HepG2 (cell line): Measurements from ENCODE around the gene IKZF5. TPM values are rescaled to one million over a fixed set of nuclear protein-coding genes. Genes with fewer than 3 reads are reported as not detected.

Experiments
- ATAC-seq: fragments of 200-7000 bp; cut with Tn5 transposase; 3 replicates; pipeline ENCODE4 v1.9.1; 2020; ENCODE audit warnings: mild to moderate bottlenecking, moderate library complexity
- BruUV-seq: library from RNA; stranded (reverse); fragments of 400-500 nt; replicated peaks from 2 replicates; lab custom pipeline; 2021; lab: Mats Ljungman, UMichigan
- CTCF ChIA-PET: fragments of 300-600 bp; formaldehyde crosslinking; extraction: SDS; loops from one replicate; lab custom pipeline; 2021; ENCODE audit warnings: low total read pairs, inconsistent platforms, low intra/inter-chr PET ratio; lab: Yijun Ruan, JAX
- POLR2A ChIA-PET: fragments of 350-600 bp; sonication (Branson Sonifier 250); formaldehyde crosslinking; loops from one replicate; lab custom pipeline; 2020; ENCODE audit warnings: antibody characterized with exemption, inconsistent platforms; lab: Yijun Ruan, JAX
- DNase-seq: peaks from one replicate; pipeline ENCODE4 v3.0.0-alpha.2; 2015; ENCODE audit warnings: low spot score
- FAIRE-seq: peaks from 3 replicates; lab custom pipeline; 2011; peaks lifted over from hg19 to GRCh38; lab: Jason Lieb, UNC
- H2AFZ ChIP-seq: one replicate; pipeline ENCODE4 v1.6.1; 2011; ENCODE audit warnings: low read length, inconsistent platforms
- H3K27ac ChIP-seq: fragments of 300-600 bp; 3 replicates; pipeline ENCODE4 v1.8.0; 2011; ENCODE audit warnings: mixed run types, mild to moderate bottlenecking, mixed read lengths, low read length, inconsistent platforms; ENCODE audit not compliant: insufficient read depth; ENCODE audit errors: extremely low read length
- H3K27me3 ChIP-seq, 2 experiments: fragments of 200-600 bp in 1 of 2; 2 replicates in 1 of 2; 3 replicates in 1 of 2; pipeline versions ENCODE4 v1.6.0 to v1.8.0; 2011; ENCODE audit warnings: low read length in 2 of 2, mild to moderate bottlenecking in 2 of 2, moderate library complexity in 2 of 2, inconsistent platforms in 1 of 2; ENCODE audit not compliant: insufficient read depth in 2 of 2, control insufficient read depth in 1 of 2
- H3K36me3 ChIP-seq, 2 experiments: fragments of 200-600 bp in 1 of 2; replicated peaks in 1 of 2; 2 replicates in 1 of 2; 3 replicates in 1 of 2; pipeline versions ENCODE4 v1.5.1 to v1.8.0; 2011; ENCODE audit warnings: low read length in 2 of 2, inconsistent platforms in 1 of 2; ENCODE audit not compliant: insufficient read depth in 2 of 2, control insufficient read depth in 1 of 2
- H3K4me1 ChIP-seq: 2 replicates; pipeline ENCODE4 v1.5.1; 2012; ENCODE audit warnings: low read length, inconsistent platforms; ENCODE audit not compliant: insufficient read depth
- H3K4me2 ChIP-seq: 2 replicates; pipeline ENCODE4 v1.6.0; 2011; ENCODE audit warnings: low read depth, low read length, inconsistent platforms
- H3K4me3 ChIP-seq, 3 experiments: fragments of 200-600 bp in 1 of 3; sonication (generic), shearing (Covaris generic) in 1 of 3; replicated peaks in 1 of 3; 2 replicates each; pipeline ENCODE4 v1.5.1; 2011 to 2016; ENCODE audit warnings: low read length in 3 of 3, inconsistent platforms in 2 of 3, low read depth in 2 of 3, mild to moderate bottlenecking in 2 of 3, control low read depth in 1 of 3, mixed read lengths in 1 of 3; ENCODE audit not compliant: insufficient read depth in 1 of 3
- H3K79me2 ChIP-seq: one replicate; pipeline ENCODE4 v1.6.1; 2011; ENCODE audit warnings: low read length, inconsistent platforms; ENCODE audit not compliant: insufficient read depth
- H3K9ac ChIP-seq: 2 replicates; pipeline ENCODE4 v1.6.0; 2011; ENCODE audit warnings: mild to moderate bottlenecking, low read depth, low read length, inconsistent platforms; ENCODE audit not compliant: insufficient read depth
- H3K9me3 ChIP-seq: 2 replicates; pipeline ENCODE4 v1.5.1; 2012; ENCODE audit warnings: mild to moderate bottlenecking, low read length
- H4K20me1 ChIP-seq: 2 replicates; pipeline ENCODE4 v1.6.0; 2011; ENCODE audit warnings: inconsistent platforms, mild to moderate bottlenecking, low read length, moderate library complexity; ENCODE audit not compliant: insufficient read depth
- CENPX ChIP-seq: sonication (generic); formaldehyde crosslinking; IDR thresholded peaks from 2 replicates; pipeline ENCODE4 v1.9.0; 2021; ENCODE audit warnings: mild to moderate bottlenecking, missing genetic modification reagents, moderate library complexity
- MIER2 ChIP-seq: IDR thresholded peaks from 2 replicates; pipeline ENCODE4 v1.6.1; 2016; ENCODE audit warnings: missing biosample characterization, missing genetic modification reagents
- PHF5A ChIP-seq: IDR thresholded peaks from one replicate; pipeline ENCODE4 v1.6.1; 2018; ENCODE audit warnings: low read depth, missing genetic modification reagents; ENCODE audit not compliant: unreplicated experiment
- PTBP1 ChIP-seq: fragments of 200-400 bp; formaldehyde crosslinking; IDR thresholded peaks from 2 replicates; pipeline ENCODE4 v1.6.1; 2018; ENCODE audit warnings: low read length, low read depth; ENCODE audit not compliant: poor library complexity, severe bottlenecking
- SIX1 ChIP-seq: sonication (generic); formaldehyde crosslinking; IDR thresholded peaks from 2 replicates; pipeline ENCODE4 v1.4.0; 2020; ENCODE audit warnings: missing genetic modification reagents, borderline replicate concordance
- YEATS4 ChIP-seq: sonication (generic); formaldehyde crosslinking; IDR thresholded peaks from 2 replicates; pipeline ENCODE4 v1.4.0; 2020; ENCODE audit warnings: missing genetic modification reagents, borderline replicate concordance
- ZKSCAN5 ChIP-seq: sonication (generic); formaldehyde crosslinking; IDR thresholded peaks from 2 replicates; pipeline ENCODE4 v1.5.1; 2020; ENCODE audit warnings: mild to moderate bottlenecking, missing genetic modification reagents
- ZNF124 ChIP-seq: sonication (generic); formaldehyde crosslinking; IDR thresholded peaks from 2 replicates; pipeline ENCODE4 v1.4.0; 2020; ENCODE audit warnings: missing genetic modification reagents
- ZNF263 ChIP-seq: sonication (generic); formaldehyde crosslinking; IDR thresholded peaks from 2 replicates; pipeline ENCODE4 v1.4.0; 2020; ENCODE audit warnings: missing genetic modification reagents
- ZNF354B ChIP-seq: sonication (generic); formaldehyde crosslinking; IDR thresholded peaks from 2 replicates; pipeline ENCODE4 v1.8.0; 2022; ENCODE audit warnings: mild to moderate bottlenecking, missing genetic modification reagents
- ZNF530 ChIP-seq: sonication (generic); formaldehyde crosslinking; IDR thresholded peaks from 2 replicates; pipeline ENCODE4 v1.5.0; 2020; ENCODE audit warnings: low read depth, mild to moderate bottlenecking, missing genetic modification reagents
- WGBS: methylation state at CpG from one replicate; pipeline ENCODE4 v1.1.6; 2017; ENCODE audit warnings: low lambda C conversion rate; 5-methylcytosine and 5-hydroxymethylcytosine counted together
- in situ Hi-C: cut with HindIII; loops from 2 replicates; pipeline ENCODE4 v1.10.0; 2017; ENCODE audit warnings: low pct_unique_long_range_greater_than_20kb; ENCODE audit not compliant: extremely low pct_ligation_motif_present
- intact Hi-C: fragments of 100-400 bp; cut with micrococcal nuclease; formaldehyde crosslinking; loops from one replicate; pipeline ENCODE4 v1.10.0; 2022; ENCODE audit not compliant: unreplicated experiment
- polyA plus RNA-seq, 8 experiments: library from polyadenylated mRNA; depleted of rRNA in 3 of 8; stranded (reverse) in 7 of 8; unstranded in 1 of 8; fragments of >200 nt; fragmentation: Illumina TruSeq in 4 of 8; extraction: Trizol in 4 of 8; gene quantifications; 2 replicates each; pipeline versions ENCODE4 v1.2.1 to v1.2.3, GENCODE V29; 2011 to 2016; ENCODE audit warnings: low read depth in 4 of 8, missing spikeins in 1 of 8, mixed read lengths in 1 of 8; ENCODE audit not compliant: insufficient read depth in 1 of 8
- total RNA-seq, 5 experiments: library from RNA; depleted of rRNA; stranded (reverse); fragments of >200 nt; fragmentation: Illumina TruSeq; extraction: Trizol; gene quantifications; 2 replicates each; pipeline ENCODE4 v1.2.3, GENCODE V29; 2016; ENCODE audit warnings: low read depth in 1 of 5
- TF ChIP-seq, protein P1 (sequence below): sonication (generic); formaldehyde crosslinking; IDR thresholded peaks from 2 replicates; pipeline ENCODE4 v1.5.0; 2020; ENCODE audit warnings: missing genetic modification reagents
- TF ChIP-seq, protein P2 (sequence below), 2 experiments: sonication (generic) in 1 of 2; formaldehyde crosslinking in 1 of 2; IDR thresholded peaks; 2 replicates each; pipeline versions ENCODE4 v1.4.0 to v1.6.1; 2016 to 2020; ENCODE audit warnings: borderline replicate concordance in 1 of 2, low read depth in 1 of 2, mild to moderate bottlenecking in 1 of 2, missing genetic modification reagents in 1 of 2
- TF ChIP-seq, protein P3 (sequence below): sonication (generic); IDR thresholded peaks from 2 replicates; pipeline ENCODE4 v1.6.1; 2016; ENCODE audit warnings: low read depth, borderline replicate concordance
- TF ChIP-seq, protein P4 (sequence below): sonication (generic); formaldehyde crosslinking; IDR thresholded peaks from 2 replicates; pipeline ENCODE4 v1.4.0; 2020; ENCODE audit warnings: missing genetic modification reagents, low read depth, mild to moderate bottlenecking, borderline replicate concordance
- TF ChIP-seq, protein P5 (sequence below): sonication (generic); formaldehyde crosslinking; IDR thresholded peaks from 2 replicates; pipeline ENCODE4 v1.4.0; 2020; ENCODE audit warnings: low read depth, mild to moderate bottlenecking, missing genetic modification reagents
- TF ChIP-seq, protein P6 (sequence below): sonication (generic); formaldehyde crosslinking; IDR thresholded peaks from 2 replicates; pipeline ENCODE4 v1.5.0; 2020; ENCODE audit warnings: missing genetic modification reagents, mild to moderate bottlenecking, borderline replicate concordance

The IKZF5 gene
- total and polyA plus RNA-seq, 2 of the 13 experiments (the other 11 are each of a cell fraction or from before 2014, with no cell fraction given), result 3.7 to 12.0 TPM

DNA sequence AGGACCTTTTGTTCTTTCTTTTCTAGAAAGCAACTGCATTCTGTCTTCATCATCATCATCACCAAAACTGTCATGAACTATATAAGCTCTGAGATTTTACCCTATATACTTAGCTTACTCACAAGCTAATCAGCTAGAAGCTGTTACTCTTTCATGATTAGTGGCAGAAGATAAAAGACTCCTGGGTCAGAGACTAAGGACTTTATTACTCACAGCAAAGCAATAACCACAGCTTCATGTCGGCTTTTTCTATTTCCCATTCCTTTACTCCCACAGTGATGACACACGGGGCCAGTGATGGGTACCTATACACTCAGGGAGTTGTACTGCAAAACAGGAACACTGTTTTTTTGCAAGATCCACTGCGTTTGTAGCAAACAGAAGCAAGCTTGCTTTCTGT lies 46.2 kb downstream of the IKZF5 start:
- Histone ChIP-seq H3K9ac (no peak overlapping the region), H3K27me3 (no peaks in the 10 kb centered on the region), H3K4me1 (peaks cover 3% of the 10 kb centered on the region), H2AFZ (no peak overlapping the region), H4K20me1 (no peaks in the 10 kb centered on the region), H3K4me3 (no peak overlapping the region), H3K79me2 (no peaks in the 10 kb centered on the region), H3K27ac (no peak overlapping the region), H3K4me2 (no peak overlapping the region), H3K36me3 (no peaks in the 10 kb centered on the region; a peak in 1 of 5 replicates), H3K9me3 (peaks cover 31% of the 10 kb centered on the region)
- POLR2A ChIA-PET, result interaction anchor here (0.7 kb wide), 1 partner anchor 187 kb away, joined by 4 read pairs; no protein-coding TSS in a partner anchor
- intact Hi-C loops, result no loop called here
- no peak for ATAC-seq
- CTCF ChIA-PET, result no interaction called here
- no peak for DNase-seq
- BruUV-seq, result no TSS peak
- 79% methylated on average over 3 of the region's 3 CpGs for WGBS
- in situ Hi-C loops, result no loop called here
- no peak for FAIRE-seq
- no peak for TF ChIP-seq ZKSCAN5 (CRISPR knock-in tag)
- TF ChIP-seq, protein P1, sequence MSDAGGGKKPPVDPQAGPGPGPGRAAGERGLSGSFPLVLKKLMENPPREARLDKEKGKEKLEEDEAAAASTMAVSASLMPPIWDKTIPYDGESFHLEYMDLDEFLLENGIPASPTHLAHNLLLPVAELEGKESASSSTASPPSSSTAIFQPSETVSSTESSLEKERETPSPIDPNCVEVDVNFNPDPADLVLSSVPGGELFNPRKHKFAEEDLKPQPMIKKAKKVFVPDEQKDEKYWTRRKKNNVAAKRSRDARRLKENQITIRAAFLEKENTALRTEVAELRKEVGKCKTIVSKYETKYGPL, result no peak
- TF ChIP-seq PHF5A (CRISPR knock-in tag), result no peak
- TF ChIP-seq PTBP1, result no peak
- TF ChIP-seq ZNF530 (CRISPR knock-in tag), result no peak
- TF ChIP-seq, protein P2, sequence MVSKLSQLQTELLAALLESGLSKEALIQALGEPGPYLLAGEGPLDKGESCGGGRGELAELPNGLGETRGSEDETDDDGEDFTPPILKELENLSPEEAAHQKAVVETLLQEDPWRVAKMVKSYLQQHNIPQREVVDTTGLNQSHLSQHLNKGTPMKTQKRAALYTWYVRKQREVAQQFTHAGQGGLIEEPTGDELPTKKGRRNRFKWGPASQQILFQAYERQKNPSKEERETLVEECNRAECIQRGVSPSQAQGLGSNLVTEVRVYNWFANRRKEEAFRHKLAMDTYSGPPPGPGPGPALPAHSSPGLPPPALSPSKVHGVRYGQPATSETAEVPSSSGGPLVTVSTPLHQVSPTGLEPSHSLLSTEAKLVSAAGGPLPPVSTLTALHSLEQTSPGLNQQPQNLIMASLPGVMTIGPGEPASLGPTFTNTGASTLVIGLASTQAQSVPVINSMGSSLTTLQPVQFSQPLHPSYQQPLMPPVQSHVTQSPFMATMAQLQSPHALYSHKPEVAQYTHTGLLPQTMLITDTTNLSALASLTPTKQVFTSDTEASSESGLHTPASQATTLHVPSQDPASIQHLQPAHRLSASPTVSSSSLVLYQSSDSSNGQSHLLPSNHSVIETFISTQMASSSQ (IDR thresholded peaks at IDR 0.05; ENCODE audit: low read depth), result no peak
- TF ChIP-seq, protein P2 (CRISPR knock-in tag; IDR thresholded peaks at IDR 0.05; ENCODE audit: borderline replicate concordance), result no peak
- TF ChIP-seq, protein P3, sequence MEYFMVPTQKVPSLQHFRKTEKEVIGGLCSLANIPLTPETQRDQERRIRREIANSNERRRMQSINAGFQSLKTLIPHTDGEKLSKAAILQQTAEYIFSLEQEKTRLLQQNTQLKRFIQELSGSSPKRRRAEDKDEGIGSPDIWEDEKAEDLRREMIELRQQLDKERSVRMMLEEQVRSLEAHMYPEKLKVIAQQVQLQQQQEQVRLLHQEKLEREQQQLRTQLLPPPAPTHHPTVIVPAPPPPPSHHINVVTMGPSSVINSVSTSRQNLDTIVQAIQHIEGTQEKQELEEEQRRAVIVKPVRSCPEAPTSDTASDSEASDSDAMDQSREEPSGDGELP, result no peak
- no peak for TF ChIP-seq CENPX
- TF ChIP-seq, protein P4, sequence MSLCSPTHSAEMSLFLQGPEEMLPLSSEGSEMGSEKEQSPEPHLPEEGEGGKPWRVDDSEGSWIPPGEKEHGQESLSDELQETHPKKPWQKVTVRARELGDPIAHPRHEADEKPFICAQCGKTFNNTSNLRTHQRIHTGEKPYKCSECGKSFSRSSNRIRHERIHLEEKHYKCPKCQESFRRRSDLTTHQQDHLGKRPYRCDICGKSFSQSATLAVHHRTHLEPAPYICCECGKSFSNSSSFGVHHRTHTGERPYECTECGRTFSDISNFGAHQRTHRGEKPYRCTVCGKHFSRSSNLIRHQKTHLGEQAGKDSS, result no peak
- TF ChIP-seq ZNF124, result no peak
- TF ChIP-seq MIER2 (CRISPR knock-in tag), result no peak
- TF ChIP-seq ZNF354B (CRISPR knock-in tag), result no peak
- TF ChIP-seq, protein P5, sequence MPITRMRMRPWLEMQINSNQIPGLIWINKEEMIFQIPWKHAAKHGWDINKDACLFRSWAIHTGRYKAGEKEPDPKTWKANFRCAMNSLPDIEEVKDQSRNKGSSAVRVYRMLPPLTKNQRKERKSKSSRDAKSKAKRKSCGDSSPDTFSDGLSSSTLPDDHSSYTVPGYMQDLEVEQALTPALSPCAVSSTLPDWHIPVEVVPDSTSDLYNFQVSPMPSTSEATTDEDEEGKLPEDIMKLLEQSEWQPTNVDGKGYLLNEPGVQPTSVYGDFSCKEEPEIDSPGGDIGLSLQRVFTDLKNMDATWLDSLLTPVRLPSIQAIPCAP (CRISPR knock-in tag), result no peak
- TF ChIP-seq YEATS4 (CRISPR knock-in tag), result no peak
- TF ChIP-seq, protein P6, sequence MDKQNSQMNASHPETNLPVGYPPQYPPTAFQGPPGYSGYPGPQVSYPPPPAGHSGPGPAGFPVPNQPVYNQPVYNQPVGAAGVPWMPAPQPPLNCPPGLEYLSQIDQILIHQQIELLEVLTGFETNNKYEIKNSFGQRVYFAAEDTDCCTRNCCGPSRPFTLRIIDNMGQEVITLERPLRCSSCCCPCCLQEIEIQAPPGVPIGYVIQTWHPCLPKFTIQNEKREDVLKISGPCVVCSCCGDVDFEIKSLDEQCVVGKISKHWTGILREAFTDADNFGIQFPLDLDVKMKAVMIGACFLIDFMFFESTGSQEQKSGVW (CRISPR knock-in tag), result no peak
- no peak for TF ChIP-seq ZNF263 (CRISPR knock-in tag)
- TF ChIP-seq SIX1 (CRISPR knock-in tag), result no peak
